Hematopoietic multipotent progenitor cell (in vitro differentiated cells): ENCODE results near the gene PARN. TPM values are rescaled to one million over a fixed set of nuclear protein-coding genes. Genes with fewer than 3 reads are reported as not detected.

ENCODE experiments used
- DNase-seq, 3 donors: peaks; one replicate each; pipeline ENCODE4 v3.0.0-alpha.2; 2011 to 2015; ENCODE audit warnings: low read depth in 2 of 3, low spot score in 2 of 3
- total RNA-seq: library from RNA; depleted of rRNA; stranded (reverse); fragments of >200 nt; gene quantifications from one replicate; pipeline ENCODE4 v1.2.3, GENCODE V29; 2012

PARN gene
- total RNA-seq, 1 donor, result 17.8 TPM

GRCh38 chr16:14530046-14530445 lies 100.0 kb downstream of the PARN start:
- no peak for DNase-seq

GRCh38 chr16:14529010-14529669 lies 100.9 kb downstream of the PARN start:
- DNase-seq, result peak; percentile 26 to 92 (median 79)

GRCh38 chr16:14528306-14528705 lies 101.8 kb downstream of the PARN start:
- no peak for DNase-seq

GRCh38 chr16:14527411-14528044 lies 102.5 kb downstream of the PARN start:
- DNase-seq, result no peak

GRCh38 chr16:14525596-14525995 lies 104.5 kb downstream of the PARN start:
- DNase-seq, result no peak

GRCh38 chr16:14524979-14525378 lies 105.1 kb downstream of the PARN start:
- DNase-seq, result no peak

- no peak for DNase-seq
Measured at GRCh38 chr16:14523632-14524031, 106.4 kb downstream of the PARN start.

- no peak for DNase-seq
Measured at GRCh38 chr16:14522671-14523070, 107.4 kb downstream of the PARN start.

- DNase-seq, result no peak
Measured at GRCh38 chr16:14520753-14521152, 109.3 kb downstream of the PARN start.

- no peak for DNase-seq
Measured at GRCh38 chr16:14514967-14515366, 115.1 kb downstream of the PARN start.

GRCh38 chr16:14513389-14514107 lies 116.5 kb downstream of the PARN start:
- DNase-seq, result no peak

GRCh38 chr16:14511800-14512135 lies 118.3 kb downstream of the PARN start:
- no peak for DNase-seq

GRCh38 chr16:14510939-14511799 lies 118.9 kb downstream of the PARN start:
- no peak for DNase-seq

GRCh38 chr16:14510581-14510938 lies 119.5 kb downstream of the PARN start:
- DNase-seq, result no peak

GRCh38 chr16:14509675-14510132 lies 120.4 kb downstream of the PARN start:
- DNase-seq, result no peak

GRCh38 chr16:14509055-14509454 lies 121.0 kb downstream of the PARN start:
- DNase-seq, result no peak

- no peak for DNase-seq
Measured at GRCh38 chr16:14505846-14506245, 124.2 kb downstream of the PARN start.

- no peak for DNase-seq
Measured at GRCh38 chr16:14502932-14503741, 126.9 kb downstream of the PARN start.

- no peak for DNase-seq
Measured at GRCh38 chr16:14502256-14502875, 127.7 kb downstream of the PARN start.
